GM19397 (cell line): Measurements from ENCODE around the gene ALDH3B1.

ENCODE experiments used
- ATAC-seq: cut with Tn5 transposase; IDR thresholded peaks from one replicate; pipeline ENCODE4 v1.9.1; 2021; ENCODE audit warnings: mild to moderate bottlenecking, moderate library complexity; ENCODE audit not compliant: unreplicated experiment

ALDH3B1 gene

GRCh38 chr11:67996622-67997474 lies 13.3 kb upstream of the ALDH3B1 start:
- no peak for ATAC-seq

- no peak for ATAC-seq
Measured at GRCh38 chr11:67997475-67997921, 12.6 kb upstream of the ALDH3B1 start.

GRCh38 chr11:67998150-67999045 lies 11.7 kb upstream of the ALDH3B1 start:
- no peak for ATAC-seq

GRCh38 chr11:67999201-67999629 lies 10.9 kb upstream of the ALDH3B1 start:
- no peak for ATAC-seq

- no peak for ATAC-seq
Measured at GRCh38 chr11:67999704-68000103, 10.4 kb upstream of the ALDH3B1 start.

- peak; percentile 8 for ATAC-seq
Measured at GRCh38 chr11:68002575-68002937, 7.6 kb upstream of the ALDH3B1 start.

- ATAC-seq = peak; percentile 44
Measured at GRCh38 chr11:68002938-68003845, 6.9 kb upstream of the ALDH3B1 start.

GRCh38 chr11:68003846-68004550 lies 6.1 kb upstream of the ALDH3B1 start, which contains the start of gene UNC93B1:
Gene UNC93B1 (minus strand): TSS chr11:68004097. CDS start chr11:68004043, 54 bp downstream.
- ATAC-seq = peak; percentile 65

- ATAC-seq = no peak
Measured at GRCh38 chr11:68004551-68005335, 5.4 kb upstream of the ALDH3B1 start.

GRCh38 chr11:68006606-68007166 lies 3.4 kb upstream of the ALDH3B1 start:
- ATAC-seq = no peak

- no peak for ATAC-seq
Measured at GRCh38 chr11:68007498-68008380, 2.4 kb upstream of the ALDH3B1 start.

GRCh38 chr11:68008381-68009337 lies 1.5 kb upstream of the ALDH3B1 start:
- ATAC-seq = no peak

- no peak for ATAC-seq
Measured at GRCh38 chr11:68009391-68010089, 587 bp upstream of the ALDH3B1 start.

- no peak for ATAC-seq
Measured at GRCh38 chr11:68011051-68011943, 1.2 kb downstream of the ALDH3B1 start.
